ENCODE data around the gene IFITM10.

DNA sequence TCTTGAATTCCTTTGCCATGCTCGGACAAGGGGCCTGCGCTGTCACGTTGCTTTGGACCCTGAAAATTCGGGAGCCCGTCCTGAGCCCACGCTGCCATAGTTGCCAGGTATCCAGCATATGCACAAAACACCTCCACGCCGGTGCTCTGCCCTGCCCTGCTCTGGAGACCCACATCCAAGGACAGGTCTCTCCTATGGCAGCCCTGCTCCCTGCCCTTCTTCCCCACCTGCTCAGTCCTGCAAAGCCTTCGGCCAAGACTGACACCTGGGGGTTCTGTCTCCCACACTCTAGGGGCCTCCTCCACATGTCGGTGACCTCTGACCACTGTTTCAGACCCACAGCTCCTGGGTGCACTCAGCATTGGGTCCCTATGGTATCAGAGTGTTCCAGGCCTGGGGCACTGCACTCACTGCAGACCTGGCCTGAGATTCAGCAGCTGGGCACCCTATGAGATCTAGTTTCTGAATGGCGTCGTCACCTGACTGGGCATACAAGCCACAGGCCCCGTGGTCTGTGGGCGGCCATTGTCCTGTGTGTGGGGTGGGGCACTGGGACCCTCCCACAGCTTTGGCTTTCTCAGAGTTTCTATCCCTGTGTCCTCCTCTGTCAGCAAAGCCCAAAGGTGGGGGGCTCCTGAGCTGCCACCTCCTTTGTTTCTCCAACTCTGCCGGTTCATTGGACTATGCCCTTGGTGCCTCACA lies 55.4 kb downstream of the IFITM10 start:
- TF ChIP-seq ZFP30 (CRISPR knock-in tag; IDR thresholded peaks at IDR 0.05), result no peak
- TF ChIP-seq, protein P1, sequence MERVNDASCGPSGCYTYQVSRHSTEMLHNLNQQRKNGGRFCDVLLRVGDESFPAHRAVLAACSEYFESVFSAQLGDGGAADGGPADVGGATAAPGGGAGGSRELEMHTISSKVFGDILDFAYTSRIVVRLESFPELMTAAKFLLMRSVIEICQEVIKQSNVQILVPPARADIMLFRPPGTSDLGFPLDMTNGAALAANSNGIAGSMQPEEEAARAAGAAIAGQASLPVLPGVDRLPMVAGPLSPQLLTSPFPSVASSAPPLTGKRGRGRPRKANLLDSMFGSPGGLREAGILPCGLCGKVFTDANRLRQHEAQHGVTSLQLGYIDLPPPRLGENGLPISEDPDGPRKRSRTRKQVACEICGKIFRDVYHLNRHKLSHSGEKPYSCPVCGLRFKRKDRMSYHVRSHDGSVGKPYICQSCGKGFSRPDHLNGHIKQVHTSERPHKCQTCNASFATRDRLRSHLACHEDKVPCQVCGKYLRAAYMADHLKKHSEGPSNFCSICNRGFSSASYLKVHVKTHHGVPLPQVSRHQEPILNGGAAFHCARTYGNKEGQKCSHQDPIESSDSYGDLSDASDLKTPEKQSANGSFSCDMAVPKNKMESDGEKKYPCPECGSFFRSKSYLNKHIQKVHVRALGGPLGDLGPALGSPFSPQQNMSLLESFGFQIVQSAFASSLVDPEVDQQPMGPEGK (CRISPR knock-in tag; IDR thresholded peaks at IDR 0.05; ENCODE audit: borderline replicate concordance), result no peak
- TF ChIP-seq, protein P2, sequence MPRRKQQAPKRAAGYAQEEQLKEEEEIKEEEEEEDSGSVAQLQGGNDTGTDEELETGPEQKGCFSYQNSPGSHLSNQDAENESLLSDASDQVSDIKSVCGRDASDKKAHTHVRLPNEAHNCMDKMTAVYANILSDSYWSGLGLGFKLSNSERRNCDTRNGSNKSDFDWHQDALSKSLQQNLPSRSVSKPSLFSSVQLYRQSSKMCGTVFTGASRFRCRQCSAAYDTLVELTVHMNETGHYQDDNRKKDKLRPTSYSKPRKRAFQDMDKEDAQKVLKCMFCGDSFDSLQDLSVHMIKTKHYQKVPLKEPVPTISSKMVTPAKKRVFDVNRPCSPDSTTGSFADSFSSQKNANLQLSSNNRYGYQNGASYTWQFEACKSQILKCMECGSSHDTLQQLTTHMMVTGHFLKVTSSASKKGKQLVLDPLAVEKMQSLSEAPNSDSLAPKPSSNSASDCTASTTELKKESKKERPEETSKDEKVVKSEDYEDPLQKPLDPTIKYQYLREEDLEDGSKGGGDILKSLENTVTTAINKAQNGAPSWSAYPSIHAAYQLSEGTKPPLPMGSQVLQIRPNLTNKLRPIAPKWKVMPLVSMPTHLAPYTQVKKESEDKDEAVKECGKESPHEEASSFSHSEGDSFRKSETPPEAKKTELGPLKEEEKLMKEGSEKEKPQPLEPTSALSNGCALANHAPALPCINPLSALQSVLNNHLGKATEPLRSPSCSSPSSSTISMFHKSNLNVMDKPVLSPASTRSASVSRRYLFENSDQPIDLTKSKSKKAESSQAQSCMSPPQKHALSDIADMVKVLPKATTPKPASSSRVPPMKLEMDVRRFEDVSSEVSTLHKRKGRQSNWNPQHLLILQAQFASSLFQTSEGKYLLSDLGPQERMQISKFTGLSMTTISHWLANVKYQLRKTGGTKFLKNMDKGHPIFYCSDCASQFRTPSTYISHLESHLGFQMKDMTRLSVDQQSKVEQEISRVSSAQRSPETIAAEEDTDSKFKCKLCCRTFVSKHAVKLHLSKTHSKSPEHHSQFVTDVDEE (CRISPR knock-in tag; IDR thresholded peaks at IDR 0.05), result no peak
- TF ChIP-seq, protein P3, sequence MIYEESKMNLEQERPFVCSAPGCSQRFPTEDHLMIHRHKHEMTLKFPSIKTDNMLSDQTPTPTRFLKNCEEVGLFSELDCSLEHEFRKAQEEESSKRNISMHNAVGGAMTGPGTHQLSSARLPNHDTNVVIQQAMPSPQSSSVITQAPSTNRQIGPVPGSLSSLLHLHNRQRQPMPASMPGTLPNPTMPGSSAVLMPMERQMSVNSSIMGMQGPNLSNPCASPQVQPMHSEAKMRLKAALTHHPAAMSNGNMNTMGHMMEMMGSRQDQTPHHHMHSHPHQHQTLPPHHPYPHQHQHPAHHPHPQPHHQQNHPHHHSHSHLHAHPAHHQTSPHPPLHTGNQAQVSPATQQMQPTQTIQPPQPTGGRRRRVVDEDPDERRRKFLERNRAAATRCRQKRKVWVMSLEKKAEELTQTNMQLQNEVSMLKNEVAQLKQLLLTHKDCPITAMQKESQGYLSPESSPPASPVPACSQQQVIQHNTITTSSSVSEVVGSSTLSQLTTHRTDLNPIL (CRISPR knock-in tag; IDR thresholded peaks at IDR 0.05; ENCODE audit: low read depth), result no peak
- TF ChIP-seq BACH2 (CRISPR knock-in tag; IDR thresholded peaks at IDR 0.05; ENCODE audit: borderline replicate concordance), result no peak
- no peak for TF ChIP-seq ZFP3 (CRISPR knock-in tag; IDR thresholded peaks at IDR 0.05)
- no peak for TF ChIP-seq ARNTL (CRISPR knock-in tag; IDR thresholded peaks at IDR 0.05; ENCODE audit: borderline replicate concordance, low read depth)
- no peak for TF ChIP-seq GLIS3 (CRISPR knock-in tag; IDR thresholded peaks at IDR 0.05)
